MCF 10A (cell line): ENCODE results near the gene ARRDC1. TPM values are rescaled to one million over a fixed set of nuclear protein-coding genes. Genes with fewer than 3 reads are reported as not detected.
A peak's percentile ranks its signal among the peaks of the same experiment; 100 is the strongest.

Experiments
- BruUV-seq: library from RNA; stranded (reverse); fragments of 400-500 nt; replicated peaks from 2 replicates; lab custom pipeline; 2021; lab: Mats Ljungman, UMichigan
- CTCF ChIA-PET: fragments of 300-600 bp; sonication (Branson Sonifier 250); formaldehyde crosslinking; extraction: SDS; loops from one replicate; lab custom pipeline; 2021; ENCODE audit warnings: antibody characterized with exemption, inconsistent platforms; lab: Yijun Ruan, JAX
- POLR2A ChIA-PET: fragments of 300-600, 350-650 bp; sonication (Branson Sonifier 250); formaldehyde crosslinking; extraction: SDS; loops from one replicate; lab custom pipeline; 2020; ENCODE audit warnings: antibody characterized with exemption, inconsistent platforms; lab: Yijun Ruan, JAX
- DNase-seq: peaks from one replicate; pipeline ENCODE4 v3.0.0-alpha.2; 2018; ENCODE audit not compliant: unreplicated experiment
- H3K27ac Mint-ChIP-seq: one replicate; pipeline ENCODE4 v1.8.0; 2022; ENCODE audit warnings: mild to moderate bottlenecking, low read depth, mixed read lengths; ENCODE audit not compliant: unreplicated experiment
- H3K27me3 Mint-ChIP-seq: one replicate; pipeline ENCODE4 v1.8.0; 2022; ENCODE audit warnings: mixed read lengths; ENCODE audit not compliant: insufficient read depth, unreplicated experiment
- H3K36me3 Mint-ChIP-seq: one replicate; pipeline ENCODE4 v1.8.0; 2022; ENCODE audit warnings: mild to moderate bottlenecking, moderate library complexity, mixed read lengths; ENCODE audit not compliant: insufficient read depth, unreplicated experiment
- H3K4me1 Mint-ChIP-seq: one replicate; pipeline ENCODE4 v1.8.0; 2022; ENCODE audit warnings: mixed read lengths; ENCODE audit not compliant: insufficient read depth, unreplicated experiment
- H3K4me3 Mint-ChIP-seq: one replicate; pipeline ENCODE4 v1.8.0; 2022; ENCODE audit warnings: mild to moderate bottlenecking, moderate library complexity, mixed read lengths; ENCODE audit not compliant: unreplicated experiment
- H3K9me3 Mint-ChIP-seq: one replicate; pipeline ENCODE4 v1.8.0; 2022; ENCODE audit warnings: mixed read lengths; ENCODE audit not compliant: unreplicated experiment
- intact Hi-C: fragments of 100-400 bp; cut with micrococcal nuclease; formaldehyde crosslinking; loops from 2 replicates; pipeline ENCODE4 v1.14.1; 2022
- total RNA-seq: library from RNA; stranded (reverse); gene quantifications from 2 replicates; pipeline ENCODE4 v1.2.3, GENCODE V29; 2022
- TF ChIP-seq, protein P1 (sequence below): fragments of 200-600 bp; IDR thresholded peaks from one replicate; pipeline ENCODE4 v1.8.0; 2022; ENCODE audit warnings: antibody characterized with exemption, mild to moderate bottlenecking; ENCODE audit not compliant: unreplicated experiment

ARRDC1 gene
- total RNA-seq, 1 experiment from 2014 or later = 125 TPM

DNA sequence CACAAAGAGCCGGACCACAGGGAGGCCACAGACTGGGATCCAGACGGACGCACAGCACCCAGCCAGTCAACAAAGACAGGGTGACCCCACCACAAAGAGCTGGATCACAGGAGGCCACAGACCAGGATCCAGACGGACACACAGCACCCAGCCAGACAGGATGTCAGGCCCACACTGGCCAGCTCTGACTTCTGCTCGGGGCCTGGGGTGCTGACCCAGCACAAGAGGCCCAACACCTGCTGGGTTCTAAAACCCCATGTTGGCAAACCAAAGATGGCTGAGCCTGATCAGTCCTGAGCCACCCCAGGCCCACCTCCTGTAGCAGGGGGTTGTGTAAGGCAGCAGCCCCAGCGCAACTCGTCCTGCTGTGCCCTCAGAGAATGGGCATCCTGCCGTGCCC is 21.5 kb upstream of the ARRDC1 start:
- POLR2A ChIA-PET = no interaction called here
- H3K4me1 Mint-ChIP-seq = no peaks in the 10 kb centered on the region
- H3K27ac Mint-ChIP-seq = no peak overlapping the region
- no peak overlapping the region for H3K4me3 Mint-ChIP-seq
- H3K9me3 Mint-ChIP-seq = no peaks in the 10 kb centered on the region
- no peaks in the 10 kb centered on the region for H3K27me3 Mint-ChIP-seq
- no TSS peak for BruUV-seq
- intact Hi-C loops = no loop called here
- CTCF ChIA-PET = no interaction called here
- H3K36me3 Mint-ChIP-seq = peaks cover 39% of the 10 kb centered on the region
- no peak for DNase-seq
- TF ChIP-seq, protein P1, sequence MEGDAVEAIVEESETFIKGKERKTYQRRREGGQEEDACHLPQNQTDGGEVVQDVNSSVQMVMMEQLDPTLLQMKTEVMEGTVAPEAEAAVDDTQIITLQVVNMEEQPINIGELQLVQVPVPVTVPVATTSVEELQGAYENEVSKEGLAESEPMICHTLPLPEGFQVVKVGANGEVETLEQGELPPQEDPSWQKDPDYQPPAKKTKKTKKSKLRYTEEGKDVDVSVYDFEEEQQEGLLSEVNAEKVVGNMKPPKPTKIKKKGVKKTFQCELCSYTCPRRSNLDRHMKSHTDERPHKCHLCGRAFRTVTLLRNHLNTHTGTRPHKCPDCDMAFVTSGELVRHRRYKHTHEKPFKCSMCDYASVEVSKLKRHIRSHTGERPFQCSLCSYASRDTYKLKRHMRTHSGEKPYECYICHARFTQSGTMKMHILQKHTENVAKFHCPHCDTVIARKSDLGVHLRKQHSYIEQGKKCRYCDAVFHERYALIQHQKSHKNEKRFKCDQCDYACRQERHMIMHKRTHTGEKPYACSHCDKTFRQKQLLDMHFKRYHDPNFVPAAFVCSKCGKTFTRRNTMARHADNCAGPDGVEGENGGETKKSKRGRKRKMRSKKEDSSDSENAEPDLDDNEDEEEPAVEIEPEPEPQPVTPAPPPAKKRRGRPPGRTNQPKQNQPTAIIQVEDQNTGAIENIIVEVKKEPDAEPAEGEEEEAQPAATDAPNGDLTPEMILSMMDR = no peak

DNA sequence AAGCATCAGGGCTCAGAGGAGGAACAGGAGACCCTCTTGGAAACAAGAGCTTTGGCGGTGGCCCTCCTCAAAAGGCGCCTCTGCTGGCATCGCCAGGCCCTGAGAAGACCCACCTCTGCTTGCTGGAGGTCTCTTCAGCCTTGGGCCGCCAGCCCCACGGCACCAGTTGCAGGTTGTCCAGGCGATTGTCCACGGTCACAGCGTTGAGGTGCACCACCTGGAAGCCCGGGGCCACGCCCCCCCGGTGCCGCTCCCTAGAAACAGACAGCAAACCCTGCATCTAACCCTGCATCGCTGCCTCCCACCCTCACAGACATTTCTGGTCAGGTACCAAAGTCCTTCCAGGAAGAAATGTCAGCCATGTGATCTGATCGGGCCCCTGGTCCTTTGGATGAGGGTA is 18.6 kb upstream of the ARRDC1 start:
- intact Hi-C loops = no loop called here
- Mint-ChIP-seq H3K4me1 (no peaks in the 10 kb centered on the region), H3K27ac (no peak overlapping the region), H3K27me3 (no peaks in the 10 kb centered on the region), H3K36me3 (peaks cover 32% of the 10 kb centered on the region), H3K4me3 (no peak overlapping the region), H3K9me3 (no peaks in the 10 kb centered on the region)
- BruUV-seq = no TSS peak
- no peak for DNase-seq
- CTCF ChIA-PET = interaction anchor here (0.9 to 2.8 kb wide), 2 partner anchors 8 to 52 kb away, joined by 4 to 34 read pairs; partner anchors contain the start of gene DPH7
- TF ChIP-seq, protein P1 = no peak
- POLR2A ChIA-PET = interaction anchor here (0.8 to 5.6 kb wide), 4 partner anchors 8 to 32 kb away, joined by 3 to 64 read pairs (median 4); partner anchors contain the start of genes DPH7 and EHMT1

DNA sequence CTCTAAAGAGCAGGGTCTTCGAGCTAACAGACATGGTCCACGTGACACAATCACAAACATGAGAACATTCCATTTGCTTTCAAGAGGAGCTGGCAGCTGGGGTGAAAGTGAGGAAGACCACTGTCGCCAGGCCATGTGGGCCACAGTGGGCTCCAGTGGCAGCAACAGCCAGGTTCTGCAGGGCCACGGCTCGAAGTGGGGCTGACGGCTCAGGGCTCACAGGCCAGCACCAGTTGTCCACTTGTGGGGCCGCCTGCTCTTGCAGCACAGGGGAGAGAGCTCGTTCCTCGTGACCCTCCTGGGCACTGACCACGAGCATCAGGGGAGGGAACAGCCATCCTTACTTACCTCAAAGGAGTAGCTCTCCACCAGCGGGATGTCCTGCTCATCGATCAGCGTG is 17.2 kb upstream of the ARRDC1 start:
- Mint-ChIP-seq H3K4me1 (no peaks in the 10 kb centered on the region), H3K36me3 (peaks cover 29% of the 10 kb centered on the region), H3K4me3 (peak overlapping the region; percentile 72), H3K9me3 (no peaks in the 10 kb centered on the region), H3K27me3 (no peaks in the 10 kb centered on the region), H3K27ac (no peak overlapping the region)
- no TSS peak for BruUV-seq
- intact Hi-C loops = no loop called here
- POLR2A ChIA-PET = interaction anchor here (1.2 to 5.6 kb wide), 8 partner anchors 9 to 53 kb away, joined by 3 to 64 read pairs (median 6); partner anchors contain the start of genes ARRDC1, DPH7, EHMT1 and MRPL41
- CTCF ChIA-PET = interaction anchor here (0.7 to 2.8 kb wide), 4 partner anchors 9 to 85 kb away, joined by 3 to 34 read pairs (median 3); partner anchors contain the start of gene DPH7
- DNase-seq = no peak
- TF ChIP-seq, protein P1 = no peak

DNA sequence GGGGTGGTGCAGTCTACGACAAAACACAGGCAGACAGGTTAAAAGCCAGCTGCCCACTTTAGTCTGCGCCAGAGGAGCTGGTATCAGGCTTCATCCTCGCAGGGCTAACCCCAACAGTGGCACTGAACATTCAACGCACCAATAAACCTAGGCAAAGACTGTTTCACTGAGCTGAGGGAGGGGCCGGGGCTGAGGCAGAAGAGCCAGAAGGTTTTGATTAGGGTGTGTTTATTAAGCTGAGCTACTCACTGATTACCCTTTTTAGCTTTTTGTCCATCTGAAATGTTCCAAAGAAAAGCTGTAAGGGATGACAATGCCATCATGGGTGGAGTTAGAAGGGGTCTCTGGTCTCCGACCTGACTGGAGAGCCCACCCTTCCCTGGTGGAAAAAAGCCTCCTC is 16.6 kb upstream of the ARRDC1 start:
- TSS peak; percentile 51 for BruUV-seq
- H3K4me3 Mint-ChIP-seq = peak overlapping the region; percentile 72
- DNase-seq = no peak
- H3K27me3 Mint-ChIP-seq = no peaks in the 10 kb centered on the region
- ChIA-PET CTCF (interaction anchor here (0.8 to 2.8 kb wide), 3 partner anchors 10 to 84 kb away, joined by 3 to 34 read pairs (median 3); partner anchors contain the start of gene DPH7), POLR2A (interaction anchor here (1.2 to 5.6 kb wide), 7 partner anchors 10 to 54 kb away, joined by 3 to 64 read pairs (median 5); partner anchors contain the start of genes ARRDC1, DPH7, EHMT1 and MRPL41)
- TF ChIP-seq, protein P1 = no peak
- no peaks in the 10 kb centered on the region for H3K9me3 Mint-ChIP-seq
- H3K36me3 Mint-ChIP-seq = peaks cover 29% of the 10 kb centered on the region
- intact Hi-C loops = no loop called here
- H3K27ac Mint-ChIP-seq = peak overlapping the region; percentile 67
- H3K4me1 Mint-ChIP-seq = no peaks in the 10 kb centered on the region
